G401 (cell line): ENCODE data around the gene GALNT6. TPM values are rescaled to one million over a fixed set of nuclear protein-coding genes. Genes with fewer than 3 reads are reported as not detected.
A peak's percentile ranks its signal among the peaks of the same experiment; 100 is the strongest.

Experiments used
- DNase-seq: peaks from one replicate; pipeline ENCODE4 v3.0.0-alpha.2; 2015; ENCODE audit warnings: low spot score
- in situ Hi-C: cut with HindIII; loops from 2 replicates; pipeline ENCODE4 v1.10.0; 2016; ENCODE audit warnings: low sequenced_read_pairs, mixed read lengths
- total RNA-seq: library from RNA; depleted of rRNA; stranded (reverse); fragments of >200 nt; shearing (Covaris generic); gene quantifications from 2 replicates; pipeline ENCODE4 v1.2.3, GENCODE V29; 2014

The GALNT6 gene
- total RNA-seq, 1 experiment from 2014 or later: 5.8 TPM

GRCh38 chr12:51388069-51388799 is 3.0 kb downstream of the GALNT6 start:
- in situ Hi-C loops: no loop called here
- DNase-seq: peak; percentile 58

GRCh38 chr12:51386351-51386750 is 4.9 kb downstream of the GALNT6 start:
- no peak for DNase-seq
- in situ Hi-C loops: no loop called here

GRCh38 chr12:51383269-51383905 is 7.8 kb downstream of the GALNT6 start:
- no peak for DNase-seq
- in situ Hi-C loops: no loop called here

GRCh38 chr12:51382173-51382572 is 9.0 kb downstream of the GALNT6 start:
- no peak for DNase-seq
- in situ Hi-C loops: no loop called here

- in situ Hi-C loops: no loop called here
Observed at GRCh38 chr12:51381226-51382079, 9.8 kb downstream of the GALNT6 start.

GRCh38 chr12:51379571-51379970 is 11.6 kb downstream of the GALNT6 start:
- DNase-seq: no peak
- in situ Hi-C loops: no loop called here

More at GRCh38 chr12:51381226-51382079, 9.8 kb downstream of the GALNT6 start:
- DNase-seq: no peak

- DNase-seq: no peak
- in situ Hi-C loops: no loop called here
Observed at GRCh38 chr12:51378749-51379148, 12.5 kb downstream of the GALNT6 start.

GRCh38 chr12:51377099-51377984 is 13.9 kb downstream of the GALNT6 start:
- no peak for DNase-seq
- in situ Hi-C loops: no loop called here

GRCh38 chr12:51374856-51375255 is 16.4 kb downstream of the GALNT6 start:
- in situ Hi-C loops: no loop called here
- DNase-seq: no peak

GRCh38 chr12:51374361-51374760 is 16.8 kb downstream of the GALNT6 start:
- in situ Hi-C loops: no loop called here

GRCh38 chr12:51373187-51373586 is 18.0 kb downstream of the GALNT6 start:
- no peak for DNase-seq
- in situ Hi-C loops: no loop called here

More at GRCh38 chr12:51374361-51374760, 16.8 kb downstream of the GALNT6 start:
- DNase-seq: no peak

- DNase-seq: no peak
- in situ Hi-C loops: no loop called here
Observed at GRCh38 chr12:51372021-51372420, 19.2 kb downstream of the GALNT6 start.

GRCh38 chr12:51371295-51371953 is 19.8 kb downstream of the GALNT6 start:
- in situ Hi-C loops: no loop called here
- DNase-seq: no peak

GRCh38 chr12:51370667-51371066 is 20.5 kb downstream of the GALNT6 start:
- in situ Hi-C loops: no loop called here
- DNase-seq: no peak

- no peak for DNase-seq
- in situ Hi-C loops: no loop called here
Observed at GRCh38 chr12:51369581-51369980, 21.6 kb downstream of the GALNT6 start.

- no peak for DNase-seq
- in situ Hi-C loops: no loop called here
Observed at GRCh38 chr12:51368640-51369517, 22.3 kb downstream of the GALNT6 start.

- DNase-seq: no peak
- in situ Hi-C loops: no loop called here
Observed at GRCh38 chr12:51365276-51365675, 25.9 kb downstream of the GALNT6 start.

- in situ Hi-C loops: no loop called here
Observed at GRCh38 chr12:51364001-51364400, 27.2 kb downstream of the GALNT6 start.

More at GRCh38 chr12:51364001-51364400, 27.2 kb downstream of the GALNT6 start:
- DNase-seq: no peak
